ENCODE measurements around the gene ELF3. TPM values are rescaled to one million over a fixed set of nuclear protein-coding genes. Genes with fewer than 3 reads are reported as not detected.
A peak's percentile ranks its signal among the peaks of the same experiment; 100 is the strongest.

The ELF3 gene
- total and polyA plus RNA-seq, 8 donors: 146 to 1,083 (median 248) TPM

DNA sequence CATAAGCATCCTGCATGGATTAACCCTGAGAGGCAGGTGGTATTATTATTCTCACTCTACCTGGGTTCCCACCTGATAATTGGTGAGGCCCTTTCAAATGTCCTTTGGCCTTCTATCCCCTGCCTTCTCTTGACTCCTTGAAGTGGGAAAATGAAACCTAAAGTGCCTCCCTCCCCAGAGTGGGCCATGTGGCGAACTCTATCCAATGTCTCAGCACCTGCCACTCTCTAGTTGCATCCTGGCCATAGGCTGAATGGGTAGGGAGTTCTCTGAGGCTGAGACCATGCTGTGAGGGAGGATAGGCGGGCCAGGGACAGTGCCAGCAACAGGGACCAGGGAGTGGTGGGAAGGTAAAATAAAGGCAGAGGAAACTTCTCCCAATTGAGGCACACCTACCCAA lies 35.3 kb downstream of the ELF3 start:
- intact Hi-C loops (cut with DNase I; ENCODE audit: low total_unique reads): no loop called here
- Histone ChIP-seq H3K27ac (peak overlapping the region; percentile 85 to 92 (median 90)), H3K9me3 (no peaks in the 10 kb centered on the region), H3K4me1 (peaks cover 21 to 50% (median 41%) of the 10 kb centered on the region in 4 donors), H3K4me3 (no peak overlapping the region), H3K36me3 (no peaks in the 10 kb centered on the region), H3K27me3 (peaks cover 0 to 11% (median 0%) of the 10 kb centered on the region in 3 donors)
- DNase-seq: peak in 1 of 2 donors; percentile 34
- TF ChIP-seq POLR2A (IDR thresholded peaks at IDR 0.05): no peak
- no peak for TF ChIP-seq EP300 (IDR thresholded peaks at IDR 0.05)
- TF ChIP-seq CTCF (IDR thresholded peaks at IDR 0.05): no peak
- TF ChIP-seq POLR2AphosphoS5 (IDR thresholded peaks at IDR 0.05): no peak
- WGBS, 5 donors: 71 to 93% (median 76%) methylated on average over 2 of the region's 2 CpGs

GRCh38 chr1:202046227-202046626 lies 35.8 kb downstream of the ELF3 start:
- WGBS, 5 donors: 23 to 81% (median 40%) methylated on average over 3 of the region's 3 CpGs
- Histone ChIP-seq H3K4me3 (no peak overlapping the region), H3K36me3 (no peaks in the 10 kb centered on the region), H3K9me3 (no peaks in the 10 kb centered on the region), H3K27me3 (peaks cover 0 to 11% (median 0%) of the 10 kb centered on the region in 3 donors), H3K4me1 (peaks cover 21 to 50% (median 41%) of the 10 kb centered on the region in 4 donors), H3K27ac (peak overlapping the region; percentile 85 to 92 (median 90))
- peak; percentile 95 to 97 for DNase-seq
- TF ChIP-seq POLR2A (IDR thresholded peaks at IDR 0.05) (peak in 1 of 4 donors; percentile 46), POLR2AphosphoS5 (IDR thresholded peaks at IDR 0.05) (peak; percentile 40 to 97 (median 94)), EP300 (IDR thresholded peaks at IDR 0.05) (no peak)
- intact Hi-C loops (cut with DNase I; ENCODE audit: low total_unique reads): no loop called here

GRCh38 chr1:202046748-202047708 lies 36.6 kb downstream of the ELF3 start:
- 49 to 65% (median 52%) methylated on average over 5 of the region's 5 CpGs for WGBS, 5 donors
- peak overlapping the region; percentile 85 to 92 (median 90) for H3K27ac ChIP-seq
- H3K9me3 ChIP-seq: no peaks in the 10 kb centered on the region
- no peaks in the 10 kb centered on the region for H3K36me3 ChIP-seq
- intact Hi-C loops (cut with DNase I; ENCODE audit: low total_unique reads): no loop called here
- TF ChIP-seq EP300 (IDR thresholded peaks at IDR 0.05) (no peak), POLR2A (IDR thresholded peaks at IDR 0.05) (no peak), CTCF (IDR thresholded peaks at IDR 0.05) (no peak), POLR2AphosphoS5 (IDR thresholded peaks at IDR 0.05) (peak in 2 of 3 donors; percentile 20 to 40)
- DNase-seq: peak; percentile 41 to 45
- peaks cover 21 to 47% (median 38%) of the 10 kb centered on the region in 4 donors for H3K4me1 ChIP-seq
- H3K4me3 ChIP-seq: no peak overlapping the region
- H3K27me3 ChIP-seq: peaks cover 0 to 11% (median 0%) of the 10 kb centered on the region in 3 donors

DNA sequence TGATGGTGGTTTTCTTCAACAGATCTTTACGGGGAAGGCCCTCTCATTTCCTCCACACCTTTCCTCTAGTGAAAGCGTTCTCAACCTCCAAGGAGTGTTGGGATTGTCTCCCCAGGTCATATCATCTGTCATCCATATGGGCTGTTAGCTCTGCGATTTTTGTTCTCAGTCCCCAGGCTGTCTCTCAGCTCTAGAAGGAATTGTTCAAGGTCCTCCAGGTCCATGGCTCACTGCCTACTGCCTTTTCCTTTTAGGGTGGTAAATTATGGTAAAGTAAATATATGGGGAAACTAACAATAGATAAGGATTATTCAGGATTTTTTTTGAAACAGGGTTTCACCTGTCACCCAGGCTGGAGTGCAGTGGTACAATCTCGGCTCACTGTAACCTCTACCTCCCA lies 37.6 kb downstream of the ELF3 start:
- Histone ChIP-seq H3K27me3 (peaks cover 0 to 11% (median 0%) of the 10 kb centered on the region in 3 donors), H3K27ac (peak overlapping the region; percentile 86 to 92 (median 90)), H3K4me3 (no peak overlapping the region), H3K36me3 (no peaks in the 10 kb centered on the region), H3K9me3 (no peaks in the 10 kb centered on the region), H3K4me1 (peaks cover 21 to 40% (median 34%) of the 10 kb centered on the region in 4 donors)
- DNase-seq: peak; percentile 51 to 57
- 30 to 57% (median 45%) methylated on average over 4 of the region's 4 CpGs for WGBS, 5 donors
- TF ChIP-seq POLR2AphosphoS5 (IDR thresholded peaks at IDR 0.05): peak in 2 of 3 donors; percentile 4 to 42
- TF ChIP-seq EP300 (IDR thresholded peaks at IDR 0.05): no peak
- intact Hi-C loops (cut with DNase I; ENCODE audit: low total_unique reads): no loop called here

DNA sequence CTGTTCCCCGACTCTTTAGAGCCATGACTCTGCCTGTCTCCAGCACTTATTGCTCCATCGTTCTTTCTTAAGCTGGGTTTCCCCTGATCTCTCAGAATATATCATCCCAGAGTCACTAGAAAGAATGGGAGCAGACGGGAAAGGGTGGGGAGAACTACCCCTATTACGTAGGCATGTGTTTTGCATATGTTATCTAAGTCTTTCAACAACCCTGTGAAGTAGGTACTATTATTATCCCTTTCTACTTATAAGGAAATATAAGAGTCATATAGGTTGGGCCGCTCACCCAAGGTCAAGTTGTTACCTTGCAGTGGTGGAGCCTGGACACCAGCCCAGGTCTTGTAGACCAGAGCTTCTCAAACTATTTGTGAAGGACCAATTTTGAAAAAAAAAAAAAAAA lies 38.7 kb downstream of the ELF3 start:
- peak; percentile 45 to 83 for DNase-seq
- peaks cover 0 to 11% (median 0%) of the 10 kb centered on the region in 3 donors for H3K27me3 ChIP-seq
- H3K27ac ChIP-seq: peak overlapping the region; percentile 86 to 92 (median 90)
- intact Hi-C loops (cut with DNase I; ENCODE audit: low total_unique reads): no loop called here
- TF ChIP-seq POLR2AphosphoS5 (IDR thresholded peaks at IDR 0.05) (peak in 2 of 3 donors; percentile 61 to 65), CTCF (IDR thresholded peaks at IDR 0.05) (no peak)
- 36 to 62% (median 36%) methylated on average over 5 of the region's 5 CpGs for WGBS, 5 donors
- peaks cover 21 to 33% (median 29%) of the 10 kb centered on the region in 4 donors for H3K4me1 ChIP-seq
- H3K9me3 ChIP-seq: no peaks in the 10 kb centered on the region
- no peaks in the 10 kb centered on the region for H3K36me3 ChIP-seq
- no peak overlapping the region for H3K4me3 ChIP-seq
